ENCODE results near the gene MCM9.

Gene MCM9

GRCh38 chr6:118893064-118893806 is 41.7 kb downstream of the MCM9 start:
- peak; percentile 66 for DNase-seq
- in situ Hi-C loops (cut with HindIII; ENCODE audit: low pct_ligation_motif_present, low sequenced_read_pairs) = no loop called here
- H3K27ac ChIP-seq = peak overlapping the region; percentile 93
- H3K36me3 ChIP-seq (replicated peaks) = no peaks in the 10 kb centered on the region
- H3K4me3 ChIP-seq (ENCODE audit: low read depth, low read length) = peak overlapping the region; percentile 62
- no peaks in the 10 kb centered on the region for H3K27me3 ChIP-seq (replicated peaks)
- no peak for TF ChIP-seq CTCF (IDR thresholded peaks at IDR 0.05; ENCODE audit: low read depth, low read length, missing control alignments)

GRCh38 chr6:118892355-118892991 is 42.5 kb downstream of the MCM9 start:
- H3K36me3 ChIP-seq (replicated peaks) = no peaks in the 10 kb centered on the region
- TF ChIP-seq CTCF (IDR thresholded peaks at IDR 0.05; ENCODE audit: low read depth, low read length, missing control alignments) = no peak
- in situ Hi-C loops (cut with HindIII; ENCODE audit: low pct_ligation_motif_present, low sequenced_read_pairs) = no loop called here
- H3K4me3 ChIP-seq (ENCODE audit: low read depth, low read length) = peak overlapping the region; percentile 62
- DNase-seq = no peak
- no peaks in the 10 kb centered on the region for H3K27me3 ChIP-seq (replicated peaks)
- H3K27ac ChIP-seq = peak overlapping the region; percentile 93

- H3K4me3 ChIP-seq (ENCODE audit: low read depth, low read length) = no peak overlapping the region
- in situ Hi-C loops (cut with HindIII; ENCODE audit: low pct_ligation_motif_present, low sequenced_read_pairs) = no loop called here
- DNase-seq = no peak
- no peaks in the 10 kb centered on the region for H3K36me3 ChIP-seq (replicated peaks)
- no peak overlapping the region for H3K27ac ChIP-seq
- no peaks in the 10 kb centered on the region for H3K27me3 ChIP-seq (replicated peaks)
- TF ChIP-seq CTCF (IDR thresholded peaks at IDR 0.05; ENCODE audit: low read depth, low read length, missing control alignments) = no peak
Measured at GRCh38 chr6:118890997-118891790, 43.8 kb downstream of the MCM9 start.

- TF ChIP-seq CTCF (IDR thresholded peaks at IDR 0.05; ENCODE audit: low read depth, low read length, missing control alignments) = no peak
- no peak for DNase-seq
- H3K36me3 ChIP-seq (replicated peaks) = no peaks in the 10 kb centered on the region
- in situ Hi-C loops (cut with HindIII; ENCODE audit: low pct_ligation_motif_present, low sequenced_read_pairs) = no loop called here
- no peaks in the 10 kb centered on the region for H3K27me3 ChIP-seq (replicated peaks)
- H3K27ac ChIP-seq = no peak overlapping the region
- H3K4me3 ChIP-seq (ENCODE audit: low read depth, low read length) = no peak overlapping the region
Measured at GRCh38 chr6:118889163-118889562, 45.8 kb downstream of the MCM9 start.

GRCh38 chr6:118886641-118887040 is 48.3 kb downstream of the MCM9 start:
- no peak for TF ChIP-seq CTCF (IDR thresholded peaks at IDR 0.05; ENCODE audit: low read depth, low read length, missing control alignments)
- Histone ChIP-seq H3K36me3 (replicated peaks) (no peaks in the 10 kb centered on the region), H3K4me3 (ENCODE audit: low read depth, low read length) (no peak overlapping the region), H3K27ac (no peak overlapping the region), H3K27me3 (replicated peaks) (no peaks in the 10 kb centered on the region)
- in situ Hi-C loops (cut with HindIII; ENCODE audit: low pct_ligation_motif_present, low sequenced_read_pairs) = no loop called here
- DNase-seq = no peak

Measured in brain microvascular endothelial cell (primary cell).